Left forelimb (tissue), 1 donor: ENCODE results near the gene TIFAB.

Source experiments
- DNase-seq: peaks from one replicate; pipeline ENCODE4 v3.0.0-alpha.2; 2018; ENCODE audit warnings: low spot score

TIFAB gene

DNA sequence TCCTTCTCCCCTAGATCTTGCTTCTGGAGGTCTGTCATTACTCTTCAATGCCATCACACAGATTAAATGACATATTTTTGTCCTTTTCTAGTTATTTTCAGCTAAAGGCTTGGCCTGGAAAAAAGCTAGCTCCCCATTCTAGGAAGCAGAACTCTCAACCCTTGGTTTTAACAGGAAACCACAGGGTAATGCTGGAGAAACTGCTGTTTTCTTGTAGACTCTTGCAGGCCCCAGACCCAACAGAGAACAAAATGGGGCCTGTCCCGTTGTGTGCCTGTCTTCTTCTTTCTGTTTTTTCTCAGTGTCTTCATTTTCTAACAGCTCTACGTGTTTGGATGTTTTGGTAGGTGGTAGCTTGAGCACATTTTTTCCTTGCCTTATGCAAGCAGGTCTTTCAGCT, 26.5 kb downstream of the TIFAB start:
- no peak for DNase-seq

DNA sequence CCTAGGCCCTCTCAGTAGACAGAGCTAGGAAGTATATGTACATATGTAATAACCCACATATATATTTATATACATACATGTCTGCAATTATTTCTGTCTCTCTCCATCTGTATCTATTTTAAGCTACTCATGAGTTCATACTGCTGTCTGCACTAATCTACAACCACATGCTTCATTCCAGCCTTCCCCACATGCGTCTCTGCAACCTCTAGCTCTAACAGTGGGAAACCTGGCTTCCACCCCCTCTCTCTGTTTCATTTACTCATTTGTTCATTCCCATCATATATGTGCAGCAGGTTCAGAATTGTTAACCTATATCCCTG, 28.3 kb downstream of the TIFAB start:
- no peak for DNase-seq

DNA sequence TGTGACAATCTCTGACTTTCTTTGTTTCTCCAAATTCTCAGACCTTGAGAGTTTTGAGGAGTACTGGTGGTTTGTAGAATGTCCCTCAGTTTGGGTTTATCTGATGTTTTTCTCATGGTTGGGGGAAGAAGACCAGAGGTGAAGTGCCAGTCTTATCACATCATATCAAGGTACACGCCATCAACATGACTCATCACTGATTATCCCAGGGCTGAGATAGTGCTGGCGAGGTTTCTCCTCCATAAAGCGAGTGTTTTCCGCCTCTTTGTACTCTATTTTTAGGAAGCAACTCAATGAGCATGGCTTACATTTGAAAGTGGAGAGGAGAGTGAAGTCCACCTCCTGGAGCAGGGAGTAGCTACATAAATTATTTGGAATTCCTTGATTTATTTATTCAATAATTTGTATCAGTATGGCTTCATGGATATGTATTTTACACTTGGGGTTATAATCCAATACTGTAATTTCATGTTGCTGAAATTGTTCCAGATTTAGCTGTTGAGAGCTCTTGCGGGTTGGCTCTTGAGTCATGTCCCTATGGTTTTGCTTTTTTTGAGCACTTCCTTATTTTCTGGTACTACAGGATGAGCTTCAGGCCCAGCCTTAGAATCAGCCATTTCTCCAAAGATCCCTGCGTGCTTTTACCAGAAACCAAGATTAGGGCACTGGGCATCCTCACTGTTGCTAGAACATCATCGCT, 28.9 kb downstream of the TIFAB start:
- DNase-seq: no peak

DNA sequence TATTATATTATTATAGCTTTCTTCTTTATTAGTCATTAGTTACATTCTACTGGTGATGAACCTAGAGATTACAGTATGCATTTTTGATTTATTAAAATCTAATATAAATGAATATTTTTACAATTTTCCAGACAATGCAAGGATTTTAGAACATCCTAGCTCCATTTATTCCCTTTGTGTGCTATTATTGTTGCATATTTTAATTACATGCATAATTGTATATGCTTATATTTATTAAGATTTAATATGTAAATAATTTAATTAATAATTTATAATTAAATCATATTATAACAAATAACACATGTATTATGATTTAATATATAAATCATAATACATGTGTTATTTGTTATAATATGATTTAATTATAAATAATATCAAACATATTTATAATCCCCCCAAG, 29.7 kb downstream of the TIFAB start:
- DNase-seq: no peak

DNA sequence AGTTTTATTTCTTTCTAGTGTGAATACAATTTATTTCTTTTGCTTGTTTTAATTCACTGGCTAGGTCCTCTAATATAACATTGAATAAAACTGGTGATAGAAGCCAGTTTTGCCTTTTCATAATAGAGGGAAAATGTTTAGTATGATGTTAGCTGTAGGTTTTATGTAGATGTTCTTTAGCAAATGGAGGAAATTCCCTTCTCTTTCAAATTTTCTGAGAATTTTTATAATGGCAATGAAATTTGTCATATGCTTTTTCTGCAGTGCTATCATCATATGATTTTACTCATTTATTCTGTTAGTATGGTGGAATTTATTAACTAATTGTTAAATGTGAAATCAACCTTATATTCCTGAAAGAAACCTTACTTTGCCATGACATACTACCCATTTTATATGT, 35.1 kb downstream of the TIFAB start:
- DNase-seq: no peak

DNA sequence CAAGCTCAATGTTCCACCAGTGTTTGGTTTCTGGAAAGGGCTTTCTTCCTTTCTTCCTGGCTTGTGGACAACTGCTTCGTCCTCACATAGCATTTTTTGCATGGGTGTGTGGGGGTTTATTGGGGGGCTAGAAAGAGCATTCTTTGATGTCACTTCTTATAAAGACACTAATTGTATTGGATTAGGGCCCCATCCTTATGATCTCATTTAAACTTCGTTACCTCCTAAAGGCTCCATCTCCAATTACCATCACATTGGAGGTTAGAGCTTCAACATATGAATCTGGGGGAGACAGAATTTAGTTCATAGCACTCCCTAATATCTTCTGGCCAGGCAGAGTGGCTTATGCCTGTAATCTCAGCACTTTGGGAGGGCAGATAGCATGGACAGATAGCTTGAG, 47.1 kb downstream of the TIFAB start:
- DNase-seq: no peak

DNA sequence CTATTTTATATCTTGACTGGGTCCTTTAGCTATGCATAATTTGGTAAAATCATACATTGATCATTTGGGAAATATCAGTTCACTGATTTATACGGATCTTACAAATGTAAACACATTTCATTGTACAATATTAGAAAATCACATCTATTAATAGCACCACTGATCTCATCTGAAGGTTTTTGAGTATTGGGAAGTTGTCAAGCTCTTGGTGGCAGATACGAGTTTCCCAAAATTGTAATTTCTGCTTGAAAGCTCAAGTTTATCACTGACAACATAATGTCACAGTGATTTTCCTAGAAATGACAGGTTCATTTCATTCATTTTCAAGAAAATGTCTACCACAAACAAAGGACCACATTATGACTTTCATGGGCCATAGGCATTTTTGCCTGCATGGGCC, 50.1 kb downstream of the TIFAB start:
- DNase-seq: no peak

DNA sequence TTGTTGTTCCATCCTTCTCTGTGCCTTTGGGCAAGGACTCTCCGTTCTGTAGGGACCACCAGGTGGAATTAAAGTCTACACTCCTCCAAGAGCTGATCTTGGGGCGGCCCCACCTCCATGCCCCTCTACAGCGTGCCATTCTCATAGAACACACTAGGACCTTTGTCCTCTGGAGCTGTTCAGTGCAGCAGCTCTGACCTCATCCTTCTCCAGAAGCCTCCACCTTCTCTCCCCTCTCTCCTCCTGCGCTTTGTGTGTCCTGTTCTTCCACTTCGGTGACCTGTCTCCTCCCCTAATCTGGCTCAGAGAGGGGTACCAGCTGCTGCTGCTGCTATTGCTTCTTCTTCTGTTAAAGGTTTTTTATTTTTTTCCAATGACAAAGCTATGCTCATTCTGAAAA, 51.3 kb downstream of the TIFAB start:
- no peak for DNase-seq

DNA sequence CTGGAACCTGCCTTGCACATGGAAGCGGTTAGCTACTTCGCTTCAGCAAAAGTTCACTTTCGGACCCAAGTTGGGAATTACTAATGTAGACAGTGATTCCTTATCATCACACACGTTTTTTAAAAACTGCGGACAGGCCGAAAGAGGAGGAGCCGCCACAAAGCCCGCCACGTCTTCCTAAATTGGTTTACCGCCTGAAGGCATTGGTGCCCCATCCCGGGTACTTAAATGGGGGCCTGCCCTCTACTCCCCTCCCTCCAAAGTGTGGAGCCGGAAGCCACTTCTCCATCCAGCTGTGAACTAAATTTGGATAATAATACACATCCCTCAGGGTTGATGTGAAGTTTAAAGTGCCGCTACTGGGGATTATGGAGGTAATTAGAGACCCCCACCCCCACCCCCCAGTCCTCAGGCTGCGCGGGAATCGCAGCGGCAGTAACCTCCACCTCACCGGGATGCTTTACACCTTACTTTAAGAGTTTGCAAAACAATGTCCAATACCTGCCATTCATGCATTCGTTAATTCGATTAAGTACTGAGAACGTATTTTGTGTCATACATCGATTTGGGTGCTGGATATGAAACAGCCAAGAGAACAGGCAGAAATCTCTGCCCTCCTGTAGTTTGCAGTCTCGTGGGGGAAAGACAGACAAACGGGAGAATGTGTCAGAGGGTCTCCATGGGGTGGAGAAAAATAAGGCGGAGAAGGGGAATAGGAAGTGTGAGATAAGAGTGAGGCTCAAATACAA, 52.2 kb downstream of the TIFAB start:
- DNase-seq: no peak

DNA sequence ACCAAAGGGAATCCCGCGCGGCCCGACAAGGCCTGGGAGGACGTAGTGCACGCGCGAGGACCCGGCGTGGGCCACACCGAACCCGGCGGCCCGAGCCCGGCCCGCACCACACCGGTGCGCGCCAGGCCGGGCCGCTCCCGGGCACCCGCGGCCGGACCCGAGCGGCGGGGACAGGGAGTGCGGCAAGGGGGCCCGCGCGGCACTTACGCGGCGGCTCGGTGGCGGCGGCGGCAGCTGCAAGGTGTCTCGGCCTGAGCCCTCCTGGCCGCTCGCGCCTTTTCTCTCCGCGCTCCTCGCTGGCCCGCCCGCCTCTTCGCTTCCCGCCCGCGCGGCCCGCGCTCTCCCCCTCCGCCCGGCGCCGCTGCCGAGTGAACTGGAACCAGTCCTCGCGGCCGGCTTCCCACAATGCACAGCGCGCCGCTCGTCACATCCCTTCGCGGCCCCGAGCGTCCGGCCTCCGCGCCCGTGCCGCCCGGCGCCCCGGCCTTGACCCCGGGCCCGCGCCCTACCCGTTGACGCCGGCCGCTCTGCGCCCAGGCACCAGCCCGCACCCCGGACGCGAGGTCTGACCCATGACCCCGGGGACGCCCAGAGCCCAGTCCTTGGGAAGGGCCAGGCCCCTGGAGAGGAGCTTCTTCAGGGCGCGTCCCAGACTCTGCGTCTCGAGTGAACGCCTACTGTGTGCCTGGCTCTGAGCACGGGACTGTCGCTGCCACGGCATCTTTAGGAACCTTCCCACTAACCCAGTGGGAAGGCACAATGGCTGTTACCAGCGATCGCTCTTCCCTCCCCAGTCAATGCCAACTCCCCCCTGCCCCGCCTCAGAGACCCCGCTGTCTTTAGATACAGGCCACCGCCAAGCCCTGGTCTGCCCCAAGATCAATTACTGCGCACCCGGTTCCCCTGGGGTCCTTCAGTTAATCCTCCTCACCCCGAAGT, 53.0 kb downstream of the TIFAB start, which contains the start of gene MACROH2A1:
Gene MACROH2A1, minus strand, starts transcription at position 377 of the 939 bp plus-strand sequence. CDS start 10,138 bp downstream, outside the sequence.
- peak; percentile 93 for DNase-seq

DNA sequence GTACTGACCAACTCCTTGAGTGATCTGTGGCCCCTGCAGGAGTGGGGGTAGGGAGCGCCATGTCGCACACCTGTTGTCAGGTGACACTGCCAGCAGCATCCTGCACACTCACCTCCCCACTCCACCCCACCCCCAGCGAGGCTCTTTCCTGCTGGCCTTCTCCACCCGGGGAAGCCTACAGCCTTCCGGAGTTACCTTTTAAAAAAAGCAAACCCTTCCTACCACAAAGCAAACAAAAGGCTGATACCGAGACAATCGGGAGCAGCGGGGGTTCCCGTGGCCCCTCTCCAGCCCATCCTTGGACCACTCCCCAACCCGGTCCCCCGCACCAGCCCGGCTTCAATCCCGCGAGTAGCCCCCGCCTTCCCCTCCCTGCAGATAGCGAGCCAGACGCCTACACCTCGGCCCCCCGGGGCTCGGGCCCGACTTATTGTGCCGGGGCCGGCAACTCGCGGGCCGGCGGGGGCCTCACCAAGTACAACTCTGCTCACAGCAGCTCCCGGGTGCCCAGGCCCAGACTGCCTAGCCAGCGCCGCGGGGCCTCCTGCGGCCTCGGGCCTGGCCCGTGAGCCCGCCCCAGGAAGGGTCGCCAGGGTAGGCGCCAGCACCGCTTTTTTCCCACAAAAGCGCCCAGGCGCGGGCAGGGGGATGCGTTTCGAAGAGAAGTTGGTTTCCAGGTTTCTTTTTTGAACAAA, 53.8 kb downstream of the TIFAB start:
- DNase-seq: no peak
